GM21529 (cell line): ENCODE results near the gene DNAJC5.
A peak's percentile ranks its signal among the peaks of the same experiment; 100 is the strongest.
"Not testable (repeated sequence)": the region's sequence is repeated elsewhere in the genome, so short reads cannot be mapped to it uniquely, and the experiment has no call there.

Experiments
- ATAC-seq: cut with Tn5 transposase; IDR thresholded peaks from one replicate; pipeline ENCODE4 v1.9.1; 2021; ENCODE audit not compliant: unreplicated experiment

Gene DNAJC5

DNA sequence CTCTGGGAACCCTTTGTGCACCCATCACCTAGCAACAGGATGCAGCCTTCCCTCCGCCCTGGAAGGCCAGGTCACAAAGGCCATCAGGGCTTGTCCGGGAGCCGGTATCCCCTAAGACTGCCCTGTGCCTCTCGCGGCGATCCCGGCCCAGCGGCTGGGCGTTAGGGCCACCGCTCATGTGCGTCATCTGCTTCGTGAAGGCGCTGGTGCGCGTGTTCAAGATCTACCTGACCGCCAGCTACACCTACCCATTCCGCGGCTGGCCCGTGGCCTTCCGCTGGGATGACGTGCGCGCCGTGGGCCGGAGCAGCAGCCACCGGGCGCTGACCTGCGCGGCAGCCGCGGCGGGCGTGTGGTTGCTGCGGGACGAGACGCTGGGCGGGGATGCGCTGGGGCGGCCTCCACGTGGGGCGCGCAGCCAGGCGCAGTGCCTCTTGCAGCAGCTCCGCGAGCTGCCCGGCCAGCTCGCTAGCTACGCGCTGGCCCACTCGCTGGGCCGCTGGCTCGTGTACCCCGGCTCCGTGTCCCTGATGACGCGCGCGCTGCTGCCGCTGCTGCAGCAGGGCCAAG is 33.5 kb upstream of the DNAJC5 start, which contains the start of gene ABHD16B:
Gene ABHD16B, plus strand, starts transcription at position 134 of the 570 bp plus-strand sequence. Its CDS starts 43 bp downstream, at position 177.
- no peak for ATAC-seq

DNA sequence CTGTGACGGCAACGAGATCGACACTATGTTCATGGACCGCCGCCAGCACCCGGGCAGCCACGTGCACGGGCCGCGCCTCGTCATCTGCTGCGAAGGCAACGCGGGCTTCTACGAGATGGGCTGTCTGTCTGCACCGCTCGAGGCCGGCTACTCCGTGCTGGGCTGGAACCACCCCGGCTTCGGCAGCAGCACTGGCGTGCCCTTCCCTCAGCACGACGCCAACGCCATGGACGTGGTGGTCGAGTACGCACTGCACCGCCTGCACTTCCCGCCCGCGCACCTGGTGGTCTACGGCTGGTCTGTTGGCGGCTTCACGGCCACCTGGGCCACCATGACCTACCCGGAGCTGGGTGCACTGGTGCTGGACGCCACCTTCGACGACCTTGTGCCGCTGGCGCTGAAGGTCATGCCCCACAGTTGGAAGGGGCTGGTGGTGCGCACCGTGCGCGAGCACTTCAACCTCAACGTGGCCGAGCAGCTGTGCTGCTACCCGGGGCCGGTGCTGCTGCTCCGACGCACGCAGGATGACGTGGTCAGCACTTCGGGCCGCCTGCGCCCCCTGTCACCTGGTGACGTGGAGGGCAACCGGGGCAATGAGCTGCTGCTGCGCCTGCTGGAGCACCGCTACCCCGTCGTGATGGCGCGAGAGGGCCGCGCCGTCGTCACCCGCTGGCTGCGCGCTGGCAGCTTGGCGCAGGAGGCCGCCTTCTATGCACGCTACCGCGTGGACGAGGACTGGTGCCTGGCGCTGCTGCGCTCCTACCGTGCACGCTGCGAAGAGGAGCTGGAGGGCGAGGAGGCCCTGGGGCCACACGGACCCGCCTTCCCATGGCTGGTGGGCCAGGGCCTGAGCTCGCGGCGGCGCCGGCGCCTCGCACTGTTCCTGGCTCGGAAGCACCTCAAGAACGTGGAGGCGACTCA is 32.7 kb upstream of the DNAJC5 start:
- ATAC-seq = no peak

DNA sequence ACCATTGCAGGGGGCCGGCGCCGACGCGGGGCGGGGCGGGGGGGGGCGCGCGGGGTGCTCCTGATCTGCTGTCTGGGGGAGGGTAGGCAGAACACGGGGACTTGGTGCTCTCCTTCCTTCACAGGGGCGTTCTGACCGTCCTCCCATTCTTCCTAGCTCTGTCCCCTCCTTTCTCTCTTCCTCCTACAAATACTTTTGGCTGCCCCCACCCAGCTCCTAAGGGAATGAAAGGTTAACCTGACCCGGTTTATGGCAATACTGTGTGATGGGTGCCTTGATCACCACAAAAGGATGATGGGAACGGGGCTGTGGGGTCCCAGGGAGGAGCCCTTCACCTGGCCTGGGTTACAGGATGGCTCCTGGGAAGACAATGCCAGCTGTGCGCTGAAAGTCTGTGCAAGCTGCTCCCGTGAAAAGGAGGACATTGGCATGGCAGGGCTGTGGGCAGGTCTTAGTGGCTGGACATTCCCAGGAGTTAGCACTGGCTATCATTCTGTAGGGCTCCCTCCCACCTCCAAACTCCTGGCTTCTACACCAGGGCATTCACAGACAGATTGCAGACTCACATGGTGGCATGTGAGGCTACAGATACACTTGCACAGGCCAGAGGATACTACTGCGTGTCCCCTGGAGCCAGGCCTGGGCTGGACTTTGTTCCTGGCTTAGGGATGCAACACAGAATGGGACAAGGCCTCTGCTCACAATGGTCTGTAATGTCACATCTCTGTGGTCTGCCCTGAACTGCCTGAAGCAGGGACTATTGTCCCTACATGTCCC is 31.7 kb upstream of the DNAJC5 start:
- no peak for ATAC-seq

DNA sequence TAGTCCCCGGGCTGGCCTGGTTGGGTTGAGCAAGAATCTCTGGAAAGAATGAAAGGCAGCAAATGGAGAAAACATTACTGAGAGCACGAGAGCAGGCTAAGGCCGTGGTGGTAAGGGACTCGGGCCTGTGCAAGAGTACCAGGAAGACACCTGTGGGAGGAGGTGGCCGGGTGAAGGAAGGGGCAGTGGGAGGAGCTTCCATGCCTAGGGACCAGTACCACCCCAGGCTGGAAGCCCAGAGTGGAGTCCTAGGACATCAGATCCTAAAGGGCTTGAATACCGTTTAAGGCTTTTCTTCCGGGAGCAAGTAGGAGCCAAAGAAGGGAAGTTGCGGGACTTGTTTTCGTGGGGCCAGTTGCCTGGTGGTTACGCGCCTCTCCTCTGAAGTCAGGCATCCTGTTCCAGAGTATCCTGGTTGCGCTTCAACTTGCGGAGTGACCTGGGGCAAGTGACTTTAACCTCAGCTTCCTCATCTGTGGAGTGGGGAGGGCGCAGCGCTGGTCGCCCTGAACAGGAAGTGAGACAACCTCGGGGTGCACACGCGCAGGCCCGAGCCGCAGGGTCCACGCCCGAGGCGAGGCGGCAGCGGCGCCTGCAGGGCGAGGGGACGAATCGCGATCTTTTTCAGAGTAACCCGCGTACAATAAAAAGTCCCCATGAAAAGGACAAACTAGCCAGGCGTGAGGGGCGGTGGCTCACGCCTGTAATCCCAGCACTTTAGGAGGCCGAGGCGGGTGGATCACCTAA is 31.0 kb upstream of the DNAJC5 start:
- ATAC-seq = peak; percentile 70

DNA sequence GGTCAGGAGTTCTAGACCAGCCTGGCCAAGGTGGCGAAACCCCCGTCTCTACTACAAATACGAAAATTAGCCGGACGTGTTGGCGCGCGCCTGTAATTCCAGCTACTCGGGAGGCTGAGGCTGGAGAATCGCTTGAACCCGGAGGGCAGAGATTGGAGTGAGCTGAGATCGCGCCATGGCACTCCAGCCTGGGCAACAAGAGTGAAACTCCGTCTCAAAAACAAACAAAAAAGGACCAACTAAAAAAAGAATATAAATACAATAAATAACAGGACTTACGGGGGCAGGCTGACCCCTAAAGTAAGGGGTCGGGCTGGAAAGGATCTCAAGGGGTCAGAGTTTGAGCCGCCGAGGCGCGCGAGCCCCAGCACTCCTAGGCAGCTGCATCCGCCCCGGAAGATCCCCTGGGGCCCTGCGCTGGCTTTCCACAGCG is 30.4 kb upstream of the DNAJC5 start:
- no peak for ATAC-seq

DNA sequence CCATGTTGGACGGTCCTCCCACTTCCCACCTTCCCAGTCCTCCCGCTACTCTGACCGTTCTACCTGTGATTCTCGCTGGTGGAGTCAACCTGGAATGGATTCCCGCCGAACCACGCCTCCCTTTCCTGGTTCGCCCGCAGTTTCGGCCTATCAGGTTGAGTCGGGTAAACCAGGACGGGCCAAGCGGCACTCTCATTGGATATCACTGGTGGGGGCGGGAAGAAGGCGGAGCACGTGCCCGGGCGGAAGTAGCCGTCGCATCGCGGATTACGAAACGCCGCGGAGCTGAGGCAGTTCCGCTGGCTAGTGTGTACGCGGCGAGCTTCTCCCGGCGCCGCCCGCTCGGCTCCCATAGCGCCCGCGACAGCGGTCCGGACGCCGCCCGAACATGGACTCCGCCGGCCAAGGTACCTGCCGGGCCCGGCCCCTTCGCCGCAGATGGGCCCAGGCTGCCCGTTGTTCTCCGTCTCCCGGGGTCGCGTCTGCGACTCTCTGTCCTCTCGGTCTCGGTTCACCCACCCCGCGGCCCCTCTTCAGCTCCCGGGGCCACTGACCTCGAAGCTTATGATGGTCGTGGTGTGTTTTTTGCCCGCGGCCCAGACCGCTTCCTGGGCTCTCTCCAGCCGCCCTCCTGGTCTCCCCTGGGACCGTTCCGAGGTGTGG is 29.8 kb upstream of the DNAJC5 start, which contains the start of gene TPD52L2:
Gene TPD52L2, plus strand, starts transcription at position 293 of the 663 bp plus-strand sequence. Its CDS starts 96 bp downstream, at position 389.
- peak; percentile 67 for ATAC-seq

DNA sequence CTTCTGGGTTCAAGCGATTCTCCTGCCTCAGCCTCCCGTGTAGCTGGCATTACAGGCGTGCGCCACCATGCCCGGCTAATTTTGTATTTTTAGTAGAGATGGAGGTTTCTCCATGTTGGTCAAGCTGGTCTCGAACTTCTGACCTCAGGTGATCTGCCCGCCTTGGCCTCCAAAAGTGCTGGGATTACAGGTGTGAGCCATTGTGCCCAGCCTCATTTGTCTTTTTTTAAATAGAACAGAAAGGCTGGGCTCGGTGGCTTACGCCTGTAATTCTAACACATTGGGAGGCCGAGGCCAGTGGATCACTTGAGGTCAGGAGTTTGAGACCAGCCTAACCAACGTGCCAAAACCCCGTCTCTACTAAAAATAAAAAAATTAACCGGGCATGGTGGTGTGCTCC is 27.9 kb upstream of the DNAJC5 start:
- ATAC-seq = not testable (repeated sequence)

DNA sequence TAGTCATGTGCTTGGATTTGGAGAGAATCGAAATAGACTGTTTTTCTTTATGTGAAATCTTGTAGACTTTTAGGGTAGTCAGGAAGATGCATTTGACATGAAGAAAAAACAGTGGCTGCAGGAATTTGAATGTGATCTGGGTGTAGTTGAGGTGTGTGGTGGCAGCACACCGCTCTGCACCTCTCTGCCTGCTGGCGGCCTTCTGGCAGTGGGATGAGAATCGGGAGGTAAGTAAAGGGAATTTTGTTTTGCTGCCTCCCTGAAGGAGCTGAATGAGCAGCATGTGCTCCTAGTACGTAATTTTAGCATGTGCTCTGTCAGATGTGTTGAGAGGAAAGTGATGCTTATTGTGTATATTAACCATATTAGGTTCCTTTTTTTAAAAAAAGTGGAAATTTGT is 26.7 kb upstream of the DNAJC5 start:
- ATAC-seq = no peak

DNA sequence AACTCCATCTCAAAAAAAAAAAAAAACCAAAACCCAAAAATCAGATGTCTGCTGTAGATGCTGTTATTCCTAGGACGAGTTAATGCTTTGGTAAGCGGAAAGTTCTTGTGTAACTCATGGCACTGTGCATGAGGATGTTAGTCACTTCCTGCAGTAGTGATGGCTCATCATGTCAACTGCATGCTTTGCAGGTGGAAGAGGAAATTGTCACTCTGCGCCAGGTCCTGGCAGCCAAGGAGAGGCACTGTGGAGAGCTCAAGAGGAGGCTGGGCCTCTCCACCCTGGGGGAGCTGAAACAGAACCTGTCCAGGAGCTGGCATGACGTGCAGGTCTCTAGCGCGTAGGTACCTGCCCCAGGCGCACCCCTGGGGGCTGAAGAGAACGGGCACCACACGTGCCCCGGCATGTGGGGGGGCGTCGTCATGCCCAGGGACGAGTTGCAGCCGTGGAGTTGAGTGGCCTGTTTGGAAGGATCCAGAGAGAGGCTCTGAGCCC is 21.4 kb upstream of the DNAJC5 start:
- no peak for ATAC-seq

DNA sequence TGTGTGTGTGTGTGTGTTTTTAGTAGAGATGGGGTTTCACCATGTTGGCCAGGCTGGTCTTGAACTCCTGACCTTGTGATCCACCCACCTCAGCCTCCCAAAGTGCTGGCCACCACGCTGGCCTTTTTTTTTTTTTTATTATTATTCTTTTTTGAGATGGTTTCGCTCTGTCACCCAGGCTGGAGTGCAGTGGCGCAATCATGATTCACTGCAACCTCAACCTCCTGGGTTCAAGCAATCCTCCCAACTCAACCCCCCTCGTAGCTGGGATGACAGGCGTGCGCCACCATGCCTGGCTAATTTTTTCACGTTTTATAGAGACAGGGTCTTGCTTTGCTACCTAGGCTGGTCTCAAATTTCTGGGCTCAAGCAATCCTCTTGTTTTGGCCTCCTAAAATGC is 20.7 kb upstream of the DNAJC5 start:
- ATAC-seq = not testable (repeated sequence)

DNA sequence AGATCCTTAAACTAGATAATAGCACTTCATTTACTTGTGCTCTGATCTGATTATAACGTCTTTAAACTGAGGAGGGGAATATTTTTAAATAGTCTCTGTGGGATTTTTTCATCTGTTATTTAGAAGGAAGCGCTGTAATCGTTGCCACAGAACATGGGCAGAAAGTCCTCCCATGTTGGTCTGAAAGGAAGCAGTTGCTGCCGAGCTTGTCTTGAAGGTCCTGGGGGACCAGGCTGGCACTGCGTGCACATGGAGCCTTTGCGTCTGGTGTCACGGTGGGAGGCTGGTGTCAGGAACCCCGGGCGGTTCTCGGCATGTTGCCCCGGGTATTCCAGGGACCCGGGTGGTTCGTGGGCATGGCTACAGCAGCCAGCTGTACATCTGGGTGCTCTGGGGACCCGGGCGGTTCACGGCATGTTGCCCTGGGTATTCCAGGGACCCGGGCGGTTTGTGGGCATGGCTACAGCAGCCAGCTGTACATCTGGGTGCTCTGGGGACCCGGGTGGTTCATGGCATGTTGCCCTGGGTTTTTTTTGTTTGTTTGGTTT is 18.4 kb upstream of the DNAJC5 start:
- ATAC-seq = no peak

DNA sequence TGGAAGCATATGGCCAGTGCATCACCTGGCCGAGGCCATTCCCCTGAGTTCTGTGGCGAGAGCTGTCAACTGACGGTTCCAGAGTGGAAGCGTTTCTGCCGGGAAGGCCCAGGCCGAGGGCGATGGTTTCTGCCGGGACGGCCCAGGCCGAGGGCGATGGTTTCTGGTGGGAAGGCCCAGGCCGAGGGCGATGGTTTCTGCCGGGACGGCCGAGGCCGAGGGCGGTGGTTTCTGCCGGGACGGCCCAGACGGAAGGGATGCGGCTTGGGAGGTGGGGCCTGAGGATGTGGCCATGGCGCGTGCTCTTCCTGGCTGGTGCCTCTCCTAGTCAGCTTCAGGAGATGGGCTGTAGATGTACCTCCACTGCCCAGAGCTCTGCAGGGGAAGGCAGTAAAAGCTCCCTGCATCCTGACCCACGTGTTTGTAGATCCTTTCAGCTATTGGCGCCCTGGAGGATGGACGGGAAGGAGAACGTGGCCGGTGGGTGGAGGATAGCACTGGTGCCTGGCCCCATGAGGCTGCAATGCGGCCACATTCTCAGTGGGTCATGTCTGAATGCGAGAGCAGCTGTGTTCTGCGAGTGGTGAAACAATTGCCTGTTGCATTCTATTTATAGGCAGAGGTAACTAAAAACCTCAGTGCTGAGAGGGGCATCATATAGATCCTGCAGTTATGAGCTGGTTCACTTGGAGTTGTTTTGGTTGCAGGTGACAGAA is 17.0 kb upstream of the DNAJC5 start:
- ATAC-seq = no peak

DNA sequence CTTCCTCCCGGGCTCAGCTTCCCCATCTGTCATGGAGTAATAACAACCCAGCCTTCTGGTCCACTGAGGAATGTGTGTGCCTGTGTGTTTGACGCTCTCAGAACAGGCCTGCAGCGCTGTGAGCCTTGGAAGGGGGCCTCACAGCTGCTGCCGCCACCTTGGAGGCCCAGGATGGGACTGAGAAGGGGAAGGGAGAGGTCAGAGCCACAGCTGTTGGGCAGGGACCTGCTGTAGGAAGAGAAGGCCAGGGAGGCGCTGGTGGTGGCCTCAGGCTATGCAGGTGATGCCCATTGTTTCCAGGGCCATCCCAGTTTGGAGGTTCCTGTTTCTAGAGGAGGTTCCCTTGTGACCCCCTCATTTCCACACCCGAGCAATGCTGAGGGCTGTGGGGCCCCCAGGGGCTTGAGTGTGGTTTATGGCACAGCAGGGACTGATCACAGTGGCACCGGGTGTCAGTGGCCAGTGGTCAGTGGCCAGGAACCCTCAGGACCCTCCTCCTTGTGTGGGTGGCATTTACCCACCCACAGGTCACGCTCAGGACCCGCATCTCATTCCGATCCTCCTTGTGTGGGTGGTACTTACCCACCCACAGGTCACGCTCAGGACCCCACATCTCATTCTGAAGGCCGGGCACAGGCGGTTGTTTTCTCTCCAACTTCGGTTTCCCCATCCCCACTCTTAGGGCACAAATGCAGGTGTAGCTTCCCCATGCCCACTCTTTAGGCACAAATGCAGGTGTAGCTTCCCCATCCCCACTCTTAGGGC is 15.8 kb upstream of the DNAJC5 start:
- ATAC-seq = no peak

DNA sequence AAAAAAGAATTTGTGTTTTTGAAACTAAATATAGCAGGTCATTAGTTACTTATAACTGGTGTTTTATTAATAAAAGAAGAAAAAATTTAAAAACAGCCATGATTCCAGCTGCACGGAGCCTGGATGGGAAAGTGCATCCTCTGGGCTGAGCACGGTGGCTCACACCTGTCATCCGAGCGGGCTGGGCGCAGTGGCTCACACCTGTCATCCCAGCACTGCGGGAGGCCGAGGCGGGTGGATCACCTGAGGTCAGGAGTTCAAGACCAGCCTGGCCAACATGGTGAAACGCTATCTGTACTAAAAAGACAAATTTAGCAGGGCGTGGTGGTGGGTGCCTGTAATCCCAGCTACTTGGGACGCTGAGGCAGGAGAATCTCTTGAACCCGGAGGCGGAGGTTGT is 14.0 kb upstream of the DNAJC5 start:
- ATAC-seq = not testable (repeated sequence)

DNA sequence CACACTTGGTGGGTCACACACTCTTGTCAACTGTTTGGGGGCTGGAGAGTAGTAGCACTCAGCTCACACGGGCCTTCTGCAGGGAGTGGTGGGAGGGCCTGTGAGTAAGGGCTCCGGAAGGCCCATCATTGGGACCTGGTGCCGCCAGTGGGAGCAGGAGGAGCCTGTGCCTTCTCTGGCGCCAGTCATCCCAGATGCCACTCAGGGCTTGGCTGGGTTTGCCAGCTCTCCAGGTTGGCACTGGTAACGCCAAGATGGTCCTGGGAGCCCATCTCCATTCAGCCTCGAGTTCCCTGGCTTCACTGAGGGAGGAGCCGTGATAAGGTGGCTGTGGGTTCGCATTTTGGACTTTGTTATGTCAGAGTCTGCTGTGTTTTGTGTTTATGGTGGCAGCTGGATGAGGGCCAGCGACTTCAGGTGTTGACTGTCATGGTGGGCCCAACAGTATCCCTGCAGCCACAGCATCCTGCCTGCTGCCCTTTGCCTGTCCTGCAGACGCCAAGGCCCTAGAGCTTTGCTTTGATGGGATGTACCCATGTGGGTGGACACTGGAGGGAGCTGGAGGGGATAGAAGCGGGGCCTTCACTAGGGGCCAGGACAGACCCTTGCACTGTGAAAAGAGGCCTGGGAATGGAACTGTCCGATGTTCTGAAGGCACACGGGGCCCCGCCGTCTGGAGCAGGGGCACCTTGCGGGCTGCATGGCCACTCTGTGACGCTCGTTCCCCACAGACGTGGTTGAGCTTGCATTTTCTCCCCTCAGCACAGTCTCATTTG is 13.3 kb upstream of the DNAJC5 start:
- ATAC-seq = no peak

DNA sequence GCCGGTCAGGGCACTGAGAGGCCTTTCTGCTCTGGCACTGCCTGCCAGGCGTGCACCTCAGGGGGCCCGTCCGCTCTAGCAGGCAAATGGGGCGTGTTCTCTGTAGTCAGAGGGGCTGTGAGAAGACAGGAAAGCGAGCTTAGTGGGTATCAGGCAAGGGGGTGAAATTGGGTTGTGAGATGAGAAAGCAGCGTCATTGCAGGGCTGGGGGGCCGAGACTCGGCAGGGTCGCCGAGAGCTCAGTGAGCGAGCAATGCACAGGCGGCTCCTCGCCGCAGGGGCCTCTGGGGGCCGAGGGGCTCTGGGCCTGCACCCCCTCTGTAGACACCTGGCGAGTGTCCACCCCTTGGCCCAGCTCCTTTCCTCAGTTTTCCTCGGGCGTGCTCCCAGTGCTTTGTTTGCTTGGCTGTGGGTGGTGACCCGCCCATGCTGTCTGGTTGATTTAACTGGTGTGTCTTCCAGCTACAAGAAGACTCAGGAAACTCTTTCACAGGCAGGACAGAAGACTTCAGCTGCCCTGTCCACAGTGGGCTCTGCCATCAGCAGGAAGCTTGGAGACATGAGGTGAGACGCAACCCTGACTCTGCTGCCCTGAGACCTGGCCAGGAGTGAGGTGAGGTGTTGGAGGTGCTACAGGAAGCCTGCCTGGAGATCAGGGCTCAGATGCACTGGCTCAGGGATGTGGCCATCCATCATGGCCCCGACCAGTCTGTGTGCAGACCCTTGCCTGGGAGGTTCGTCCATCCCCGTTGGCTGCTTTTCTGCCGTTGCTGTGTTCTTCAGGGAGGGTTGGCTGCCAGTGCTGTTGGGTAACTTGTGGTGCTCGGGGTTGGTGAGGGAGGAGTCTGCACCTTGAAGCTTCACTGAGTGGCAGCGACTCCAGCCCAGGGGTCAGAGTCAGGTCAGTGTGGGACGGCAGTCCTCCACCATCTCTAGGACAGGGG is 12.4 kb upstream of the DNAJC5 start:
- no peak for ATAC-seq
